ENCODE results near the gene FTCD.
"Not testable (repeated sequence)": the region's sequence is repeated elsewhere in the genome, so short reads cannot be mapped to it uniquely, and the experiment has no call there.

Gene FTCD

GRCh38 chr21:46111193-46111571, 44.2 kb downstream of the FTCD start:
- DNase-seq (ENCODE audit: low read depth), result no peak

- no peak for DNase-seq (ENCODE audit: low read depth)
Measured at GRCh38 chr21:46110499-46111192, 44.7 kb downstream of the FTCD start.

GRCh38 chr21:46109313-46110221, 45.8 kb downstream of the FTCD start:
- no peak for DNase-seq (ENCODE audit: low read depth)

GRCh38 chr21:46108827-46109312, 46.5 kb downstream of the FTCD start:
- DNase-seq (ENCODE audit: low read depth), result no peak

- not testable (repeated sequence) for DNase-seq (ENCODE audit: low read depth)
Measured at GRCh38 chr21:46107376-46107775, 48.0 kb downstream of the FTCD start.

- no peak for DNase-seq (ENCODE audit: low read depth)
Measured at GRCh38 chr21:46104104-46104503, 51.3 kb downstream of the FTCD start.

- no peak for DNase-seq (ENCODE audit: low read depth)
Measured at GRCh38 chr21:46100906-46101305, 54.5 kb downstream of the FTCD start.

- peak; percentile 65 for DNase-seq (ENCODE audit: low read depth)
Measured at GRCh38 chr21:46100426-46100825, 55.0 kb downstream of the FTCD start.

- no peak for DNase-seq (ENCODE audit: low read depth)
Measured at GRCh38 chr21:46100020-46100419, 55.4 kb downstream of the FTCD start.

GRCh38 chr21:46099476-46099875, 55.9 kb downstream of the FTCD start:
- DNase-seq (ENCODE audit: low read depth), result no peak

- DNase-seq (ENCODE audit: low read depth), result no peak
Measured at GRCh38 chr21:46098303-46099141, 56.9 kb downstream of the FTCD start.

- no peak for DNase-seq (ENCODE audit: low read depth)
Measured at GRCh38 chr21:46097336-46098293, 57.8 kb downstream of the FTCD start, which contains the start of gene COL6A2. Gene COL6A2, plus strand, starts transcription at chr21:46098112.

GRCh38 chr21:46096596-46097335, 58.6 kb downstream of the FTCD start:
- no peak for DNase-seq (ENCODE audit: low read depth)

- no peak for DNase-seq (ENCODE audit: low read depth)
Measured at GRCh38 chr21:46095814-46096595, 59.4 kb downstream of the FTCD start.

GRCh38 chr21:46095083-46095719, 60.2 kb downstream of the FTCD start:
- DNase-seq (ENCODE audit: low read depth), result no peak

- no peak for DNase-seq (ENCODE audit: low read depth)
Measured at GRCh38 chr21:46094401-46095082, 60.8 kb downstream of the FTCD start.

- DNase-seq (ENCODE audit: low read depth), result no peak
Measured at GRCh38 chr21:46093668-46094400, 61.5 kb downstream of the FTCD start.
